Measurements from ENCODE around the gene SLC37A4. TPM values are rescaled to one million over a fixed set of nuclear protein-coding genes. Genes with fewer than 3 reads are reported as not detected.
"Not testable (repeated sequence)": the region's sequence is repeated elsewhere in the genome, so short reads cannot be mapped to it uniquely, and the experiment has no call there.

Gene SLC37A4
- total RNA-seq, 1 donor from 2014 or later = 18.5 TPM

GRCh38 chr11:119041821-119042514 lies 11.3 kb upstream of the SLC37A4 start:
- no peak for DNase-seq (ENCODE audit: low spot score)

GRCh38 chr11:119039471-119039870 lies 8.8 kb upstream of the SLC37A4 start:
- not testable (repeated sequence) for DNase-seq (ENCODE audit: low spot score)

DNA sequence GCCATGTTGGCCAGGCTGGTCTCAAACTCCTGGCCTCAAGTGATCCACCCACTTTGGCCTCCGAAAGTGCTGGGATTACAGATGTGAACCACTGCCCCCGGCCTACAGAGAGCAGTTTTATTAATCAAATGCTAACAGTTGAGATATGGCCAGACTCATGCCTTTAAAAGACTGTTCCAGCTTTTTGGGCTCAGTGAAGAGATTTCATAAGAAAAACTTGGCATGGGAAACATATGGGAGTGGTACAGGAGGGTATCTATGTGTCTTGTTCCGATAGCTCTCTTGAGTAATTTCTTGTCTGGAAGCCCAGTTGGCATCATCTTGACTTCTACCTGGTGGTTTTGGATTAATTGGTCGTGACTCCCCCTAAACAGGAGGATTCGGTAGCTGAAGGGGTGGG lies 8.2 kb upstream of the SLC37A4 start:
- DNase-seq (ENCODE audit: low spot score) = no peak

DNA sequence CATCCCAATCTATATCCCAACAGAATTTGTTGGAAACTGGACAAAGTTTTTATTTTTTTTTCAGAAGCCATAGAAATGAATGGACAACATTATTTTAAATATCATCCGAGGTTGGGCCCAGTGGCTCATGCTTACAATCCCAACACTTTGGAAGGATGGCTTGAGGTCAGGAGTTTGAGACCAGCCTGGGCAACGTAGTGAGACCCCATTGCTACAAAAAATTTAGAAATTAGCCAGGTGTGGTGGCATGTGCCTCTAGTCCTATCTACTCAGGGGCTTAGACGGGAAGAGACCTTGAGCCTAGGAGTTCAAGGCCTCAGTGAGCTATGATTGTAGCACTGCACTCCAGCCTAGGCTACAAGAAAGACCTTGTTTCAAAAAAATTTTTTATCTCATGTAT lies 4.1 kb upstream of the SLC37A4 start:
- no peak for DNase-seq (ENCODE audit: low spot score)

- DNase-seq (ENCODE audit: low spot score) = not testable (repeated sequence)
These were observed 2.7 kb upstream of the SLC37A4 start for GRCh38 chr11:119033421-119033820.

DNA sequence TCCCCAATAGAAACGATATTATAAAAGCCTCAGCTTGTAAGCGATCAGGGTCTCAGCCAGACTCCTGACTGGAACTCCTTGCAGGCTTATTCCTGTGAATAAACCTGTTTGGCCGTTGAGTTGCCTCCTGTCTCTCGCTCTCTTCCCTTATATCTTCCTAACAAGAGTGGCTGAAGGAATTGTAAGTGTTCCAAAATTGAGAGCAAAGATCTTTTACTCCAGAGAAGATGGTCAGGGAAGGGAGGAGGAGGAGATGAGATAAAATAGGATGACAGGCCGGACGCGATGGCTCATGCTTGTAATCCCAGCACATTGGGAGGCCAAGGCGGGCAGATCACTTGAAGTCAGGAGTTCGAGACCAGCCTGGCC lies 1.2 kb upstream of the SLC37A4 start:
- DNase-seq (ENCODE audit: low spot score) = no peak

- DNase-seq (ENCODE audit: low spot score) = no peak
These were observed 698 bp downstream of the SLC37A4 start for GRCh38 chr11:119030029-119030328.

DNA sequence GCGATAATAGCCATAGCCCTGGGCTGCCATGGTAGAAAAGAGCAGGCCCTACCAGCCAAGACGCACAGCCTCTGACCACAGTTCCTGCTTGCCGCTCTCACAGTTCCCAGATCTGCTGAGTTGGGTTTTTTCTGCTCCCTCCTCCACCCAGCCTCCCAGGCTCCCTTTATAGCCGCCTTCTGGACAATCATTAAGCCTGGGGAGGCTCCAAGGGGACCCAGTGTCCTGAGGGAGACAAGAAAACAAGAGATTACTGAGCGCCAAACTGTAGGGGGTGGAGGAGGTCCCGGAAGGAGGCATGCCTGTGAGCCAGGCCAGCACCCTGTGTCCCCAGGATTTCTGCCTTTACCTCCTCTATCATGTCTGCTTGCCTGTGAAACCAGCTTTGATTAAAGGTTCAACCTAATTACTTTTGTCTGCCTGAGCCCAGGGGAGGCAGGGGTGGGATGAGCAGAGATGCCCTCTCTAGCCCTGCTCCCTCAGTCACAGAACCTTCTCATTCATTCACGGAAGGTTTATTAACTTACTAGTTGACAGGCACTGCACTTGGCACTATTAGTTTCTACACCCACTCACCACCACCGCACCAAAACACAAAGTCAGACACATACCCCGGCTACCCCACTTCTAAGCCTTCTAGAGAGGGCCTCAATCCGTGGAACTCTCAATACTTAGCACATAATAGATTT lies 1.2 kb downstream of the SLC37A4 start:
- DNase-seq (ENCODE audit: low spot score) = peak; percentile 45

- DNase-seq (ENCODE audit: low spot score) = no peak
These were observed 1.7 kb downstream of the SLC37A4 start for GRCh38 chr11:119029069-119029339.

DNA sequence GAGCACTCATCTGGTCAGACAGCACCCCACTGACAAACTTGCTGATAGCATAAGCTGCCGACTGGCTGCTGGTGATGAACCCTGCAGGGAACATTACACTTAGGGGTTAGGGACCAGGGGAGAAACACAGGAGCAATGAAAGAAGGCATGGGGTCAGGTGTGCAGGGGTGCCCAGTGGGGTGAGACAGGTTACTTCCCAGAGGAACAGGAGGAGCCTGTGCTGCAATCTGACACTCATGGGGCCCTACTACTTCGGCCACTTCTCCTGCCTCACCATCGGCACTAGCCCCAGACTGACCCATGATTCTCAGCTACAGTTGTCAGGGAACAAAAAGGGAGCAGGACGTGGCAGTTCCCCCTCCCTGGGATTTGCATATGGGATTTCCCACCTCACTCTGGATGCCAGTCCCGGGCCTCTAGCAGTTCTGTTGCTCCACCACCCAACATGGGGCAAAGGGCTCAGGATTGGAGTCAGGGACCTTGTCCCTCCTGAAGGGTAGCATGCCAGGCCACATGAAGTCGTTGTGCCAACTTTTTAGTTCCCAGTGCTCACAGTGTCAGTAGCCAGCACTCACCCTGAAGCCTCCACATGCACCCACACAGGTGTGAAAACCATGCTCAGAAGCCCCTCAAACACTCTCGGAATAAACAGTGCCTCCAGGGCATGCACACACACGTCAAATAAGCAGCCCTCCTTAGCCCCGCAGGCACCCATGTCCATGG lies 2.2 kb downstream of the SLC37A4 start:
- DNase-seq (ENCODE audit: low spot score) = no peak

DNA sequence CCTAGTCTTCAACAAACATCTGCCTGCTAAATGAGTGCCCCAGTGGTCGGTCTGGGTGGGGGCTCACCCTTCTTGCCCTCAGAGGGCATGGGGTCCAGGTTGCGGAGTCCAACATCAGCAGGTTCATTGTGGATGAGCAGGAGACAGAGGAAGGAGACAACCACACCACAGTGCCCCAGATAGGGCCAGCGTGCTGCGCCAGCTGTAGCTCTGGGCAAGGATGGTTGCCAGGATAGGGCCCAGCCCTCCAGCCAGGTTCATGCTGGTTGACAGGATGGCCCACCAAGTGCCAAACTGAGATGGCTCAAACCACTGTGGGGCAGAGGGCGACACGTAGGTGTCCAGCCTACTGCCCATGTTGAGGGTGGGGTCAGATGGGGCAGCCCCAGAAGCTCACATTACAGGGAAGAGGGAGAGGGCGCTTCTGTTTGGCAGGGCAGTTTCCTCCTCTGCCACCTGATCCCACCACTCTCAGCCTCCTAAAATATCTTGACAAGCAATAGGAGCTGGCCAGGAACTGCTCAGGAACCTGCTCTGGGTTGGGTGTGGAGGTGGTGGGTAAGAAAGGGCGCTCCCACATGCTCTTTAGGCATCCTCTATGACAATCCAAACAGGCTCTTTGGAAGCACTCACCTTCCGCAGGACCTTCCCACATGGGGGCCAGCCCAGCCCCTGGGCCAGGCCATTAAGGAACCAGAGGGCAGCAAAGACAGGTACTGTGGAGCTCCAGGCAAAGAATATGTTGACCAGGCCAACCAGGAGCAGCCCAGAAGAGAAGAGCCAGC lies 2.9 kb downstream of the SLC37A4 start:
- DNase-seq (ENCODE audit: low spot score) = no peak

- no peak for DNase-seq (ENCODE audit: low spot score)
These were observed 3.7 kb downstream of the SLC37A4 start for GRCh38 chr11:119026970-119027369.

GRCh38 chr11:119025978-119026766 lies 4.5 kb downstream of the SLC37A4 start:
- no peak for DNase-seq (ENCODE audit: low spot score)

- DNase-seq (ENCODE audit: low spot score) = no peak
These were observed 5.1 kb downstream of the SLC37A4 start for GRCh38 chr11:119025541-119025940.

DNA sequence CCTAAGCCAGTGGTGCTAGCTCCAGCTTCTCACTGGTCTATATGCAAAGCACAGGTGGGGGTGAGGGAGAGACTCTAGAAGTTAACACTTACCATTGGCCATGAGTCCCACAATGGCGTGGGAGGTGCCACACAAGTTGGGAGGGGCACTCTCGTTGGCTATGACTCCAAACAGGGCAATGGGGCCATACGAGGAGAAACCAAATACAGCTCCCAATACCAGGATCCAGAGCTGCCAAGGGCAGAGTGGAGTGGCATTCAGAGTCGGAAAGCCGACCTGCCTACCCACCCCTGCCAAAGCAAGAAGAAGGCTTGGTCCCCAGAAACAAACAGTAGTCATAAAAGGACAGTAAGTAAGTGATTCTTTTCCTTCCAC lies 5.6 kb downstream of the SLC37A4 start:
- DNase-seq (ENCODE audit: low spot score) = no peak

- no peak for DNase-seq (ENCODE audit: low spot score)
These were observed 6.1 kb downstream of the SLC37A4 start for GRCh38 chr11:119024430-119025098.

GRCh38 chr11:119023741-119024140 lies 6.9 kb downstream of the SLC37A4 start:
- no peak for DNase-seq (ENCODE audit: low spot score)

- DNase-seq (ENCODE audit: low spot score) = no peak
These were observed 9.0 kb downstream of the SLC37A4 start for GRCh38 chr11:119021631-119022030.

DNA sequence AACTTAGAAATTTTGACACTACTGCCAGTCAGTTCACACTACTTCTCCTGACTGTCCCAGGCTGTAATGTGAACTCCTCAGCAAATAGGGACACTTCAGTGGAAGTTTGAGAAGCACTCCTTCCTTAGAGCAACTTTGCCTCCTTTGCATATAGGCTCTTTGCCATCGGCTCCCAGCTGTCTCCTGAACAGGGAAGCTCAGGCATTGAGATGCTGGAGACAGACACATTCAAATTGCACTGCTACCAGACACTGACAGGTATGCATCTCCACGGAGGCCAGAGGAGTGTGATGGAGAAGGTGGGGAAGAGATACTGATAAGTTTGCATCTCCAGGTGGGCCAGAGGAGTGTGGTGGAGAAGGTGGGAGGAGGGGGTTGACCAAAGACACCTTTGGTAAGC lies 10.7 kb downstream of the SLC37A4 start:
- DNase-seq (ENCODE audit: low spot score) = no peak

DNA sequence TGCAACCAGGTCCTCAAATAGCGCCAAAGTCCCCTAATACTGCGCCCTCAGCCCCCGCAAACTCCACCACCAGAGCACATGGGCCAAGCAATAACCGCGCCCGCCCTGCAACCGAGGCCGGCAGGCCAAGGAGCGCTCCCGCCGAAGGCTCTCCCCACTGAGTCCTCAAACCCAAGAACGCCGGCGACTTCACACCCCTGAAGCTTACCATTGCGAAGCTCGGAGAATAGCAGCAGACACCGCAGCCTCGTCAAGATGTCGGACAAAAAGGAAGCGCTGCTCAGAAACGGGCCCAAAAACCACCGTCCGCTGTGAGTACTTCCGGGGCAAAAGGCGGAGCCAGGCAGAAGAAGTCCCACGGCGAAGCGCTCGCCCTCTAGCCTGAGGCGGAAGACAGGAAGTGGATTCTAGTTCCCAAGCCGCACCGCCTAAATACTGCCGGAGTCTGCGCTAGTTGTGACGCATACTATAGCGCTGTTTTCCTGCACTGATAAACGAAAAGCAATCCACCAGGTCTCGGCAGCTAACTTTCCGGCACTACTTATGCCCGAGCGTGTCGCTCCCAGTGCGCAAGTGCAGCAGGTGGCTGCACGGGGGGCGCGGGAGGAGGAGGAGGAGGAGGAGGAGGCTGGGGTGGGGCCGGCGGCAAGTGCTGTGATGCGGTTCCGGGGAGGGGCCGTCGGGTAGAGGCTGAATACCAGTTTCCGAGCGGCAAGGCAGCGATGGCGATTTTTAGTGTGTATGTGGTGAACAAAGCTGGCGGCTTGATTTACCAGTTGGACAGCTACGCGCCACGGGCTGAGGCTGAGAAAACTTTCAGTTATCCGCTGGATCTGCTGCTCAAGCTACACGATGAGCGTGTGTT lies 12.4 kb downstream of the SLC37A4 start, which contains the start of the genes RPS25 and TRAPPC4:
RPS25 (minus strand) TSS at position 270 of the 865 bp plus-strand sequence; CDS start at position 211, 59 bp downstream.
TRAPPC4 (plus strand) TSS at position 693 of the 865 bp plus-strand sequence; CDS start at position 723, 30 bp downstream.
- DNase-seq (ENCODE audit: low spot score) = peak; percentile 99
